Testis (tissue), 3 donors: ENCODE measurements around the gene SUSD2. TPM values are rescaled to one million over a fixed set of nuclear protein-coding genes. Genes with fewer than 3 reads are reported as not detected.

ENCODE experiments used
- DNase-seq: peaks from one replicate; pipeline ENCODE4 v3.0.0-alpha.2; 2019
- H3K27ac ChIP-seq, 2 donors: fragments of 200-600 bp; sonication (generic); one replicate each; pipeline ENCODE4 v1.5.1; 2019
- H3K27me3 ChIP-seq: fragments of 200-600 bp; sonication (generic); one replicate; pipeline ENCODE4 v1.5.1; 2019
- H3K36me3 ChIP-seq: fragments of 200-600 bp; sonication (generic); one replicate; pipeline ENCODE4 v1.5.1; 2017; ENCODE audit warnings: low read depth; ENCODE audit errors: missing control alignments
- H3K4me1 ChIP-seq: fragments of 200-600 bp; sonication (generic); one replicate; pipeline ENCODE4 v1.5.1; 2019
- H3K4me3 ChIP-seq, 2 donors: fragments of 200-600 bp; sonication (generic); one replicate each; pipeline ENCODE4 v1.5.1; 2017 to 2019
- H3K9me3 ChIP-seq: fragments of 200-600 bp; sonication (generic); one replicate; pipeline ENCODE4 v1.5.1; 2017
- CTCF ChIP-seq, 3 experiments: fragments of 450-650 bp in 2 of 3; fragments of 200-600 bp in 1 of 3; sonication (generic) in 1 of 3; IDR thresholded peaks; one replicate each; pipeline ENCODE4 v1.5.1; 2016 to 2019; ENCODE audit warnings: antibody characterized with exemption in 3 of 3, mild to moderate bottlenecking in 2 of 3, moderate library complexity in 1 of 3
- POLR2A ChIP-seq: fragments of 450-650 bp; IDR thresholded peaks from one replicate; pipeline ENCODE4 v1.6.1; 2017; ENCODE audit warnings: antibody characterized with exemption, mild to moderate bottlenecking, moderate library complexity
- WGBS, 2 donors: methylation state at CpG; one replicate each; pipeline ENCODE4 v1.1.5; 2018; 5-methylcytosine and 5-hydroxymethylcytosine counted together
- intact Hi-C: fragments of 100-400 bp; cut with DNase I; formaldehyde crosslinking; loops from one replicate; pipeline ENCODE4 v1.15.1; 2023; ENCODE audit warnings: low total_unique reads
- polyA plus RNA-seq: library from polyadenylated mRNA; stranded (reverse); fragments of 350-450 nt; fragmentation: Illumina TruSeq; extraction: RNeasy Lipid Tissue Mini Kit (QIAGEN cat#74804); gene quantifications from one replicate; pipeline ENCODE4 v1.2.3, GENCODE V29; 2014; ENCODE audit warnings: low read depth, low replicate concordance; ENCODE audit not compliant: insufficient read depth
- total RNA-seq, 2 donors: library from RNA; depleted of rRNA; stranded (reverse); fragments of >200 nt; gene quantifications; one replicate each; pipeline ENCODE4 v1.2.3, GENCODE V29; 2016

Gene SUSD2
- total and polyA plus RNA-seq, 3 donors from 2014 or later, result 5.3 to 11.9 (median 5.7) TPM

- H3K27ac ChIP-seq, result no peak overlapping the region
These were observed 43.7 kb upstream of the SUSD2 start for GRCh38 chr22:24137595-24137994.

GRCh38 chr22:24138649-24139420, 42.5 kb upstream of the SUSD2 start:
- no peak for DNase-seq
- intact Hi-C loops, result no loop called here
- peaks cover 14% of the 10 kb centered on the region for H3K4me1 ChIP-seq
- WGBS, 2 donors, result 89 to 92% methylated on average over 7 of the region's 7 CpGs
- H3K36me3 ChIP-seq, result no peaks in the 10 kb centered on the region
- no peaks in the 10 kb centered on the region for H3K27me3 ChIP-seq
- no peak overlapping the region for H3K4me3 ChIP-seq
- H3K9me3 ChIP-seq, result no peaks in the 10 kb centered on the region
- no peak for TF ChIP-seq POLR2A
- TF ChIP-seq CTCF (IDR thresholded peaks at IDR 0.05), result no peak
- H3K27ac ChIP-seq, result no peak overlapping the region

More at GRCh38 chr22:24137595-24137994, 43.7 kb upstream of the SUSD2 start:
- no peak for DNase-seq
- H3K4me3 ChIP-seq, result no peak overlapping the region
- TF ChIP-seq CTCF (IDR thresholded peaks at IDR 0.05), result no peak
- TF ChIP-seq POLR2A, result no peak
- 35 to 68% methylated on average over 2 of the region's 2 CpGs for WGBS, 2 donors
- H3K27me3 ChIP-seq, result no peaks in the 10 kb centered on the region
- peaks cover 18% of the 10 kb centered on the region for H3K4me1 ChIP-seq
- no peaks in the 10 kb centered on the region for H3K9me3 ChIP-seq
- H3K36me3 ChIP-seq, result no peaks in the 10 kb centered on the region
- intact Hi-C loops, result no loop called here

DNA sequence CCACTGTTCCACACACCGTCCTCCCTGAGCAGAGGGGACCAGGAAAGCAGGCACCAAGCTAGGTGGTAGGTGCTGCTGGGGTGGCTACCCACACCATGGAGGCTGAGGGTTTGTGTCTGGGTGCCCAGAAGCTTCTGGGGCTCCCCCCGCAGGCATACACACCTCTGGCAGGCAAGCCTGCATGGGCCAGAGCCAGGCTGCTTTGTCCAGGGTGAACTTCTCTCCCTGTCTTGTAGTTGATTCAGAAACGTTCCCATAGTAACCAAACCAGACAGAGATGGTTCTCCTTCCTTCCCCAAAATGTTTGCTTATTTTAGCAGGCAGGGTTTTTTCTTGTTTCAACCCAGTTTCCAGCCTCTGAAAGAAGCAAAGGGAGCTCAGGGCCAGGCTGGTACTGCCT, 40.9 kb upstream of the SUSD2 start:
- H3K9me3 ChIP-seq, result no peaks in the 10 kb centered on the region
- DNase-seq, result no peak
- intact Hi-C loops, result no loop called here
- no peak overlapping the region for H3K27ac ChIP-seq
- H3K27me3 ChIP-seq, result no peaks in the 10 kb centered on the region
- TF ChIP-seq POLR2A (no peak), CTCF (IDR thresholded peaks at IDR 0.05) (no peak)
- H3K36me3 ChIP-seq, result no peaks in the 10 kb centered on the region
- WGBS, 2 donors, result 70 to 83% methylated on average over 2 to 3 of the region's 3 CpGs
- H3K4me1 ChIP-seq, result peaks cover 22% of the 10 kb centered on the region
- no peak overlapping the region for H3K4me3 ChIP-seq

DNA sequence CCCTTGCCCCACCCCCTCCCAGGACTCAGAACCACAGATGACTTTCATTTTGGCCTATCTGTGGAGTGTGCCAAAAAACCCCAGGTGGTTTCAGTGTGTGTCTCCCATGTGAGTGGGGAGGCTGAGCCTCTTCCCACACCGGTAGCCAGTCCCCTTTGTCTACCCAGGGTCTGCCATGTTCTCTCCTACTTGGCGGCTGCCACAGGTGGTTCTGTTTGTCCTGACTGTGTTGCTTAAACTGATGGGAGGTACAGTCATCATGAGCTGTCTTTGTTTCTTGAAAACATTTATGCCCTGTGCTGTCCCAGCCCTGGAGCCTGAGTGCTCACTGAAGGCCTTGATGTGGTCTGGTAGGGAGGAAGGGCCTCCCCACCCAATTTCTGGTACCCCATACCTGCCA, 39.7 kb upstream of the SUSD2 start:
- Histone ChIP-seq H3K4me3 (no peak overlapping the region), H3K36me3 (no peaks in the 10 kb centered on the region), H3K4me1 (peaks cover 34% of the 10 kb centered on the region)

More for the DNA sequence above, 39.7 kb upstream of the SUSD2 start:
- Histone ChIP-seq H3K27ac (no peak overlapping the region), H3K9me3 (no peaks in the 10 kb centered on the region), H3K27me3 (no peaks in the 10 kb centered on the region)
- intact Hi-C loops, result no loop called here
- no peak for TF ChIP-seq CTCF (IDR thresholded peaks at IDR 0.05)
- TF ChIP-seq POLR2A, result no peak
- 92 to 96% methylated on average over 2 of the region's 2 CpGs for WGBS, 2 donors
- DNase-seq, result no peak
